ENCODE data around the gene GPD1.

GPD1 gene

DNA sequence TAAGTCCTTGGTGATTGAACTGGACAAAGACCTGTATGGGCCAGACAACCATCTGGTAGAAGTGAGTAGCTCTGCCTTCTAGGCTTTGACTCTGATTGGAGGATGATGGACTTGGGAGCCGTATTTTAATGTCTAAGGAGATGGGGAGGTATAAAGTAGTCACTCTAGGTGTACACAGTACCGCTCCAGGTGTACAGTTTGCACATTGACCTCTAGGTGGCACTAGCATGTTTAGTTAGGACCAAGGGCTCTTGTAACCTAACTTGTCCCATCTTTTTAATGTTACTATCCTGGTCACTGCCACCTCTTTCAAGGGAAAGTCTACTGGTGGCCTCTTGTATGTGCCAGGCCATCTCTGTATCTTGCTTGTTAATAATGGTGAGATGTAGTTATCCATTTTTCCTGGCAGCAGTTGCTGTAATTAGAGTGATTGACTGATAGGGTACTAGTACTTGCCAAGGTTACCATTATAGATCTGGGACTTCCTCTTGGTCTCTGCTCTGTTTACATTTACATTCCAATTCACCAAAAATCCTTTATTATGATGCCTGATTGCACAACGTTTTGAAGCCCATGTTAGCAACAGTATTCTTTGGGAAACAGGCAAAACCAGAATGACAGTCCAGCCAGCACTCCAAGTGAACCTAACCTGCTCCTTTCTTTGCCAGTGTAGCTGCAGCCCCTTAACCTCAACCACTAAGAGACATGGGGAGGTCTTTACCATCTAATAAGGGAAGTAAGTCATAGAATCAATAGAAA, 15.1 kb upstream of the GPD1 start:
- TF ChIP-seq CEBPB (IDR thresholded peaks at IDR 0.05): no peak
- no peak for TF ChIP-seq EP300 (IDR thresholded peaks at IDR 0.05; ENCODE audit: borderline replicate concordance)
- peak; percentile 74 for TF ChIP-seq RAD21 (IDR thresholded peaks at IDR 0.05; ENCODE audit: low read depth)
- no peak for TF ChIP-seq YY1 (IDR thresholded peaks at IDR 0.05; ENCODE audit: low read depth)

DNA sequence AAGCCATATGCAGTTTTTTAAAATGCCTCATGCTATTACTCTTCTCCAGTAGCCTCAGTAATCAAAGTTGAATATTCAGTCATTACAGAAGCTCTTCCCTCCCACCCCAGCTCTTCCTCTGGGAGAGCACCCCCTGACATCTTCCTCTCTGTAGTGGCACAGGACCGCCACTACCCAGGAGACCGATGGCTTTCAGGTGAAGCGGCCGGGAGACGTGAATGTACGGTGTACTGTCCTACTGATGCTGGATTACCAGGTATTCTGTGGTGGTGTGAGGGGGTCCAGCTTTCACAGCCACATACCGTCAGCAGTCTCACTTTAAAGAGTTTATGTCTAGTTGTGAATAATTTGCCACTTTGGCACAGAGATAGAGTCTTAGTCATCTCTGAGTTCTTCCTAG, 14.1 kb upstream of the GPD1 start:
- no peak for TF ChIP-seq EGR1 (IDR thresholded peaks at IDR 0.05)
- TF ChIP-seq, protein P1, sequence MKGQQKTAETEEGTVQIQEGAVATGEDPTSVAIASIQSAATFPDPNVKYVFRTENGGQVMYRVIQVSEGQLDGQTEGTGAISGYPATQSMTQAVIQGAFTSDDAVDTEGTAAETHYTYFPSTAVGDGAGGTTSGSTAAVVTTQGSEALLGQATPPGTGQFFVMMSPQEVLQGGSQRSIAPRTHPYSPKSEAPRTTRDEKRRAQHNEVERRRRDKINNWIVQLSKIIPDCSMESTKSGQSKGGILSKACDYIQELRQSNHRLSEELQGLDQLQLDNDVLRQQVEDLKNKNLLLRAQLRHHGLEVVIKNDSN (IDR thresholded peaks at IDR 0.05): no peak

DNA sequence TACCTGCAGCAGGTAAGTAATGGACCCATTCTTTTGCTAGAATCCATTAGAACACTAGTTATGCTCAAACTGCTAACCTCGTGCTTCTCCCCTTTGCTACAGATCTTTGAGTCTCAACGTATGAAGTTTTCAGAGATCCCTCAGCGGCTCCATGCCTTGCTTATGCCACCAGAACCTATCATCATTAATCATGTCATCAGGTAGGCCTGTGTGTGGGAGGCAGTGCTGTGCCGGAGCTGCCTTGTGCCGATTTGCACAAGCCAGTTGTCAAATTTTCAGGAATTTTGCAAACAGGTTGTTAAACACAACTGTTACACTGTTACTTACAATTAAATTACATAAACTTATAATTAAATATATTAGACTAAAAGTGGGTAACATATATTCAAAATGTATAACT, 13.4 kb upstream of the GPD1 start:
- TF ChIP-seq EP300 (IDR thresholded peaks at IDR 0.05; ENCODE audit: borderline replicate concordance) (no peak), CREB1 (IDR thresholded peaks at IDR 0.05; ENCODE audit: low read depth) (no peak), EGR1 (IDR thresholded peaks at IDR 0.05) (no peak), RAD21 (IDR thresholded peaks at IDR 0.05; ENCODE audit: low read depth) (no peak), TEAD4 (IDR thresholded peaks at IDR 0.05) (no peak), ZBTB7A (IDR thresholded peaks at IDR 0.05; ENCODE audit: low read depth) (no peak), CEBPB (IDR thresholded peaks at IDR 0.05) (no peak), TCF12 (IDR thresholded peaks at IDR 0.05; ENCODE audit: low read depth) (no peak), FOXM1 (IDR thresholded peaks at IDR 0.05; ENCODE audit: borderline replicate concordance, low read depth) (no peak), YY1 (IDR thresholded peaks at IDR 0.05; ENCODE audit: low read depth) (no peak)
- TF ChIP-seq, protein P2, sequence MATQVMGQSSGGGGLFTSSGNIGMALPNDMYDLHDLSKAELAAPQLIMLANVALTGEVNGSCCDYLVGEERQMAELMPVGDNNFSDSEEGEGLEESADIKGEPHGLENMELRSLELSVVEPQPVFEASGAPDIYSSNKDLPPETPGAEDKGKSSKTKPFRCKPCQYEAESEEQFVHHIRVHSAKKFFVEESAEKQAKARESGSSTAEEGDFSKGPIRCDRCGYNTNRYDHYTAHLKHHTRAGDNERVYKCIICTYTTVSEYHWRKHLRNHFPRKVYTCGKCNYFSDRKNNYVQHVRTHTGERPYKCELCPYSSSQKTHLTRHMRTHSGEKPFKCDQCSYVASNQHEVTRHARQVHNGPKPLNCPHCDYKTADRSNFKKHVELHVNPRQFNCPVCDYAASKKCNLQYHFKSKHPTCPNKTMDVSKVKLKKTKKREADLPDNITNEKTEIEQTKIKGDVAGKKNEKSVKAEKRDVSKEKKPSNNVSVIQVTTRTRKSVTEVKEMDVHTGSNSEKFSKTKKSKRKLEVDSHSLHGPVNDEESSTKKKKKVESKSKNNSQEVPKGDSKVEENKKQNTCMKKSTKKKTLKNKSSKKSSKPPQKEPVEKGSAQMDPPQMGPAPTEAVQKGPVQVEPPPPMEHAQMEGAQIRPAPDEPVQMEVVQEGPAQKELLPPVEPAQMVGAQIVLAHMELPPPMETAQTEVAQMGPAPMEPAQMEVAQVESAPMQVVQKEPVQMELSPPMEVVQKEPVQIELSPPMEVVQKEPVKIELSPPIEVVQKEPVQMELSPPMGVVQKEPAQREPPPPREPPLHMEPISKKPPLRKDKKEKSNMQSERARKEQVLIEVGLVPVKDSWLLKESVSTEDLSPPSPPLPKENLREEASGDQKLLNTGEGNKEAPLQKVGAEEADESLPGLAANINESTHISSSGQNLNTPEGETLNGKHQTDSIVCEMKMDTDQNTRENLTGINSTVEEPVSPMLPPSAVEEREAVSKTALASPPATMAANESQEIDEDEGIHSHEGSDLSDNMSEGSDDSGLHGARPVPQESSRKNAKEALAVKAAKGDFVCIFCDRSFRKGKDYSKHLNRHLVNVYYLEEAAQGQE (IDR thresholded peaks at IDR 0.05; ENCODE audit: low read depth): no peak
- TF ChIP-seq, protein P1 (IDR thresholded peaks at IDR 0.05): no peak
- TF ChIP-seq, protein P3, sequence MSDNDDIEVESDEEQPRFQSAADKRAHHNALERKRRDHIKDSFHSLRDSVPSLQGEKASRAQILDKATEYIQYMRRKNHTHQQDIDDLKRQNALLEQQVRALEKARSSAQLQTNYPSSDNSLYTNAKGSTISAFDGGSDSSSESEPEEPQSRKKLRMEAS (IDR thresholded peaks at IDR 0.05): no peak

DNA sequence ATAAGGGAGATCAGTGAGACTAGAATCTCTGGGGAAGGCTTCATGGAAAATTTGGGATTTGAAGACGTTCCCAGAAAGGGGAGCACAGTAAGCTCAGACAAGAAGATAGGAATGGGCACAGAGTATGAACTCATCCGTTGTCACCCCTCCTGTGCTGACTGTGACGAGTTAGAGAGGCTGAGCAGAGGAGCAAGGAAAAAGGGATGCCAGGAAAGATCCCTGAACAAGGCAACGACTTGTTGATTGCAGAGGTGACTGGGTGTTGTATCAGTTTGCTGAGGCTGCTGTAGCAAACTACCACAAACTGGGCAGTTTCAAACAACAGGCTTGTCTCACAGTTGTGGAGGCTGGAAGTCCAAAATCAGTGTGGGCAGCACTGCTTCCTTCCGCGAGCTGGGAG, 5.9 kb upstream of the GPD1 start:
- TF ChIP-seq, protein P3 (IDR thresholded peaks at IDR 0.05): no peak
- TF ChIP-seq TEAD4 (IDR thresholded peaks at IDR 0.05) (no peak), CEBPB (IDR thresholded peaks at IDR 0.05) (no peak), TCF12 (IDR thresholded peaks at IDR 0.05; ENCODE audit: low read depth) (no peak), TAF1 (IDR thresholded peaks at IDR 0.05; ENCODE audit: low read depth) (no peak), FOXM1 (IDR thresholded peaks at IDR 0.05; ENCODE audit: borderline replicate concordance, low read depth) (no peak), CREB1 (IDR thresholded peaks at IDR 0.05; ENCODE audit: low read depth) (no peak), EGR1 (IDR thresholded peaks at IDR 0.05) (no peak), EP300 (IDR thresholded peaks at IDR 0.05; ENCODE audit: borderline replicate concordance) (no peak), RAD21 (IDR thresholded peaks at IDR 0.05; ENCODE audit: low read depth) (no peak)
- TF ChIP-seq, protein P1 (IDR thresholded peaks at IDR 0.05): no peak

DNA sequence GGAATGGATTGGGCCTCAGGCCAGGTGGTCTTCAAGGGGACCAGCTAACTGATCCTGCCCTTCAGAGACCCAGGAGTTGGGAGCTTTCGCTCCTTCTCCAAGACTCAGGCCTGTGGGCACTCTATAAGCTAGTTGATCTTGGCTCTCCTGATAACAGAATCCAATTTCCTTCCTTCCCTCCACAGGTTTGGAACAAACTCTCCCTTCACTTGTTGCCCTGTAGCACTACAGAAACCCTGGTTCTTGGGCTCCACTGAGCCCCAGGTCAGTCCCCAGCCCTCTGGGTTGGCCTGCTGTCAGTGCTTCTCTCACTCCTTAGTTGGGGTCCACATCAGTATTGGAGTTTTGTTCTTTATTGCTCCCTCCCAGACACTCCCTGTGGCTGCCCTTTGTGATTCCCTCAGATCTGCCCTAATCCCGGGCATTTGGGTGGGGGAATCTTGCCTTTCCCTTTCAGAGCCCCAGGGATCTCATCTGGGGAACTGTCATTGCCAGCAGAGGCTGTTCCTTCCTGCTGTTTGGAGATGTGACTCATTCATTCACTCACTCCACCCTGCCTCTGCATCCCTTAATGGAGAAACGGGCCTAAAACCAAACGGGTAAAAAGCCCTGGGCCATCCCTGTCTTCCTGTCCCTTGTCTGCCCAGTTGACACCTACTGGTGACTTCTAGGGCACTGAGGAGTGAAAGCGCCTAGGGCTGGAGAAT, 4.4 kb upstream of the GPD1 start:
- TF ChIP-seq, protein P2 (IDR thresholded peaks at IDR 0.05; ENCODE audit: low read depth): no peak
- TF ChIP-seq TEAD4 (IDR thresholded peaks at IDR 0.05) (no peak), YY1 (IDR thresholded peaks at IDR 0.05; ENCODE audit: low read depth) (no peak), CEBPB (IDR thresholded peaks at IDR 0.05) (no peak), FOXM1 (IDR thresholded peaks at IDR 0.05; ENCODE audit: borderline replicate concordance, low read depth) (no peak), CREB1 (IDR thresholded peaks at IDR 0.05; ENCODE audit: low read depth) (no peak), EP300 (IDR thresholded peaks at IDR 0.05; ENCODE audit: borderline replicate concordance) (no peak), RAD21 (IDR thresholded peaks at IDR 0.05; ENCODE audit: low read depth) (no peak), TCF12 (IDR thresholded peaks at IDR 0.05; ENCODE audit: low read depth) (no peak), TAF1 (IDR thresholded peaks at IDR 0.05; ENCODE audit: low read depth) (no peak), ZBTB7A (IDR thresholded peaks at IDR 0.05; ENCODE audit: low read depth) (no peak), NFIC (IDR thresholded peaks at IDR 0.05) (no peak), EGR1 (IDR thresholded peaks at IDR 0.05) (no peak)
- TF ChIP-seq, protein P3 (IDR thresholded peaks at IDR 0.05): no peak
- TF ChIP-seq, protein P1 (IDR thresholded peaks at IDR 0.05): no peak
